ENCODE measurements around the gene LRRC17.

- no peak for TF ChIP-seq ZNF274 (IDR thresholded peaks at IDR 0.05; ENCODE audit: low read depth, low read length)
- TF ChIP-seq, protein P1, sequence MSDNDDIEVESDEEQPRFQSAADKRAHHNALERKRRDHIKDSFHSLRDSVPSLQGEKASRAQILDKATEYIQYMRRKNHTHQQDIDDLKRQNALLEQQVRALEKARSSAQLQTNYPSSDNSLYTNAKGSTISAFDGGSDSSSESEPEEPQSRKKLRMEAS (IDR thresholded peaks at IDR 0.05), result no peak
- TF ChIP-seq CTCF (IDR thresholded peaks at IDR 0.05 in 2 of 3, conservative IDR thresholded peaks at IDR 0.05 in 1 of 3; ENCODE audit: borderline replicate concordance in 1 of 3, insufficient read depth in 1 of 3, low read depth in 2 of 3, low read length in 2 of 3), result no peak
- no peak for TF ChIP-seq EZH2 (IDR thresholded peaks at IDR 0.05)
- no peak for TF ChIP-seq EGR1 (IDR thresholded peaks at IDR 0.05; ENCODE audit: low read depth)
- TF ChIP-seq SRF (IDR thresholded peaks at IDR 0.05; ENCODE audit: low read depth), result no peak
- no peak for TF ChIP-seq POLR2AphosphoS5 (IDR thresholded peaks at IDR 0.05; ENCODE audit: low read depth, low read length)
- TF ChIP-seq, protein P2, sequence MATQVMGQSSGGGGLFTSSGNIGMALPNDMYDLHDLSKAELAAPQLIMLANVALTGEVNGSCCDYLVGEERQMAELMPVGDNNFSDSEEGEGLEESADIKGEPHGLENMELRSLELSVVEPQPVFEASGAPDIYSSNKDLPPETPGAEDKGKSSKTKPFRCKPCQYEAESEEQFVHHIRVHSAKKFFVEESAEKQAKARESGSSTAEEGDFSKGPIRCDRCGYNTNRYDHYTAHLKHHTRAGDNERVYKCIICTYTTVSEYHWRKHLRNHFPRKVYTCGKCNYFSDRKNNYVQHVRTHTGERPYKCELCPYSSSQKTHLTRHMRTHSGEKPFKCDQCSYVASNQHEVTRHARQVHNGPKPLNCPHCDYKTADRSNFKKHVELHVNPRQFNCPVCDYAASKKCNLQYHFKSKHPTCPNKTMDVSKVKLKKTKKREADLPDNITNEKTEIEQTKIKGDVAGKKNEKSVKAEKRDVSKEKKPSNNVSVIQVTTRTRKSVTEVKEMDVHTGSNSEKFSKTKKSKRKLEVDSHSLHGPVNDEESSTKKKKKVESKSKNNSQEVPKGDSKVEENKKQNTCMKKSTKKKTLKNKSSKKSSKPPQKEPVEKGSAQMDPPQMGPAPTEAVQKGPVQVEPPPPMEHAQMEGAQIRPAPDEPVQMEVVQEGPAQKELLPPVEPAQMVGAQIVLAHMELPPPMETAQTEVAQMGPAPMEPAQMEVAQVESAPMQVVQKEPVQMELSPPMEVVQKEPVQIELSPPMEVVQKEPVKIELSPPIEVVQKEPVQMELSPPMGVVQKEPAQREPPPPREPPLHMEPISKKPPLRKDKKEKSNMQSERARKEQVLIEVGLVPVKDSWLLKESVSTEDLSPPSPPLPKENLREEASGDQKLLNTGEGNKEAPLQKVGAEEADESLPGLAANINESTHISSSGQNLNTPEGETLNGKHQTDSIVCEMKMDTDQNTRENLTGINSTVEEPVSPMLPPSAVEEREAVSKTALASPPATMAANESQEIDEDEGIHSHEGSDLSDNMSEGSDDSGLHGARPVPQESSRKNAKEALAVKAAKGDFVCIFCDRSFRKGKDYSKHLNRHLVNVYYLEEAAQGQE (IDR thresholded peaks at IDR 0.05; ENCODE audit: low read depth), result no peak
- no peak for TF ChIP-seq TCF7L2 (IDR thresholded peaks at IDR 0.05; ENCODE audit: borderline replicate concordance, extremely low read depth, insufficient read depth, insufficient read length)
- TF ChIP-seq POLR2A (IDR thresholded peaks at IDR 0.05; ENCODE audit: borderline replicate concordance, extremely low read depth, insufficient read depth, insufficient read length), result no peak
Measured at GRCh38 chr7:102943423-102944169, 30.8 kb downstream of the LRRC17 start.

Measured in HCT116 (cell line).